GM19099 (cell line): ENCODE results near the gene MRPS10.

Source experiments
- POLR2A ChIP-seq: IDR thresholded peaks from 3 replicates; pipeline ENCODE4 v1.6.1; 2011; ENCODE audit warnings: low read depth; ENCODE audit not compliant: insufficient read length; ENCODE audit errors: extremely low read depth

The MRPS10 gene

GRCh38 chr6:42217519-42218367 lies at the start of gene MRPS10:
Gene MRPS10 (minus strand): TSS chr6:42217861. CDS start chr6:42217849, 12 bp downstream.
- TF ChIP-seq POLR2A = peak; percentile 93

GRCh38 chr6:42266538-42266937 lies 48.9 kb upstream of the MRPS10 start:
- TF ChIP-seq POLR2A = no peak

GRCh38 chr6:42264852-42265390 lies 47.3 kb upstream of the MRPS10 start:
- no peak for TF ChIP-seq POLR2A

DNA sequence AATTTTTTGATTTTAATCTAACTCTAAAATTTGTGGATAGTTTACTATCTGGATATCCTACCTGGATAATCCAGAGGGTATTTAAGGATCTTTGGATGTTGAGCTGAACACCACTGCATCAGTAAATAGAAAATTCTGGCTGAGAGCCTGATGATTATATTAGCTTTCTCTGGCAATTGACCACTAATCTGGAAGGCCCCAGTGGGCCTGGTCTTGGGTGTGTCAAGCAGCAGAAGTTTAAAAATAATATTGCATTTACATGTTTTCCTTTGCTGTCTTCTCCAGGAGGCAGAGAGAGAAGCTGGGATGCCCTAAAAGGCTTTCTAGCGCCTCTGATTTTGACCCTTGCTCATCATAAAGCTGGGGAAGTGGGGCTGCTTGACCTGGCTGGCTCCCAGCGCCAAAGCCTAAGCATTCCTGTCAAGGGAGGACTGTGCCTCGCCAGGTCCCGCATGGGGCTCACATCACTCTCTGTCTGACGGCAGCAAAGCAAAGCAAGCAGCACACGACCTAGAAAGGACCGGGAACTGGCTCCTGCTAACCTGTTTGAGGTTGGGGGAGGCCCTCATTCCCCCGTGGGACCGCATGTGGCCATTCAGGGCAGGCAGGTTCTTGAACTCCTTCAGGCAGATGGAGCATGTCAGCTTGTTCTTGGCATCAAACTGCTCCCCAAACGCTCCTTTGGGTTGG lies 46.6 kb upstream of the MRPS10 start:
- no peak for TF ChIP-seq POLR2A

- no peak for TF ChIP-seq POLR2A
These were observed 45.6 kb upstream of the MRPS10 start for GRCh38 chr6:42263165-42263728.

DNA sequence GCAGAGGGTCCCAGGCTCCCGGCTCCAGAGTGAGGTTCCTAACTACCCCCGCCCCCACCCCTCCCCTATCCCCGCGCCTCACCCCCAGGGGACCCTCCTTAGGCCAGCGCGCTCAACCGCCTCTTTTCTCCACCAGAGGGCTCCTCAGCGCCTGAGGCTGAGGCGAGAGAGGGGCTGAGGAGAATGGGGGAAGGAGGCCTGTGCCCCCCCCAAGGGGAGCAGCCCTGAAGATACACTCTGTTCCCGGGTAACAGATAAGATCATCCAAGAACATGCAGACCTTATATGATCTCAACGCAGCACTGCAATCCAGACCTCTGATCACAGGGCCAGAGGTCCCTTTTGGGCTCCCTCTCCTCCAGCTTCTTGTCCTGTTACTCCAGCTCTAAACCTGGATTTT lies 43.3 kb upstream of the MRPS10 start:
- TF ChIP-seq POLR2A = no peak

GRCh38 chr6:42260396-42260888 lies 42.8 kb upstream of the MRPS10 start:
- TF ChIP-seq POLR2A = no peak

DNA sequence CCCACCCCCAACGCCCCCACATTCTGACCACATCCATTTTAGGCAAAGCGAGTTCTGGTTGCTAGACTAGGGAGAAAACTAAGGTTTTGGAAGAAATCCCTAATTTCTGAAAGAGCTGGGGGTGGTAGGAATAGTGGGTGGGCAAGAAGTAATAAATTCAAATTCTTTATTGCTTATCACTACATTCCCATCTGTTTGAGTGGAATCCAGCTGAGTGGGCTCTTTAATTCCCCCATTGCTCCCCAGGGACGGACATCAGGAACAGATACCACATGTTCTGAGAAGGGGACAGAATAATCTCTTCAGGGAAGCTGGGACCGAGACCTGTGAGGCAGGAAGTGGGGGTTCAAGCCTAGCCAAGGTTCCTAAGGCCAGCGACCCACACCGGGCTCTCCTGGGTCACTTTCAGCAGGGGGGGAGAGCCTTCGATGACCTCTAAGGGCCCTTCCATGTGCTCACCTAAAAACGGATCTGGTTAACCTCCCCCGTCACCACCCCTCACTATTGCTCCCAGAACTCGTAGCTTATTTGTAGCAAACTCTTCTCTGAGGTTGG lies 42.3 kb upstream of the MRPS10 start:
- no peak for TF ChIP-seq POLR2A

DNA sequence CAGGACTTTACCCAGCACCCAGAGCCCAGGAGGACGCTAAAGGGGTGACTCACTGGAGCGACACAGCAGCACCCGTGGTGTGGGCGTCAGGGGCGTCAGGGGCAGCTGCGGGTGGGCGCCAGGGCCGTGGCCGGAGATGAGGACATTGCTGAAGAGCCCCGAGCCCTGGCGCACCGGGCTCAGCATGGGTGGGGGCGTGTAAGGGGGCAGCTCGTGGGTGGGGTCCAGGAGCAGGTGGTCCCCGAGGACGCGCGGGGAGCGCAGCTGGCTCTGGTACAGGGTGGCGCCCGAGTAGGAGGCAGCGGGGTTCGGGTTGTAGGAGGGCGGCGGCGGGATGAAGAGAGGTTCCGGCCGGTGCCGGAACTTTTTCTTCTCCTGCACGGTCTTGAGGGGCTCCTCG lies 41.6 kb upstream of the MRPS10 start:
- TF ChIP-seq POLR2A = no peak

GRCh38 chr6:42257614-42258013 lies 40.0 kb upstream of the MRPS10 start:
- TF ChIP-seq POLR2A = no peak

- no peak for TF ChIP-seq POLR2A
These were observed 39.4 kb upstream of the MRPS10 start for GRCh38 chr6:42257063-42257462.

DNA sequence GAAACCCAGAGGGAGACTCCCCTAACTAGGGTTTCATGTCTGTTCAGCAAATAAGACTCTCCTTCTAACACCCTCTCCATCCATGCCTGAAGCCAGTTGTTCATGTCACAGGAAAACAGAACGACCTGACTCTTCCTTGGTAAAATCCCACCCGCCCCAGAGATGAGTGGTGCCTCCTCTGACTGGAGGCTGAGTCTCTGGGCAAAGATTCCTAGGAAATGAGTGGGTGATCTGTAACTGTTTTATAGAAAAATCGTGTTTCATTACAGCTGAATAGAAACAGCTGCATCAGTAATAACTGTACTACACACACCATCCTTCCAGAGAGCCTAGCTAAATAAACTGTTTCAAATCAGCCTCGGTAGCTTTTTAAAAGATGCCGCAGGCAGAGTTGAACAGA lies 37.4 kb upstream of the MRPS10 start:
- no peak for TF ChIP-seq POLR2A

DNA sequence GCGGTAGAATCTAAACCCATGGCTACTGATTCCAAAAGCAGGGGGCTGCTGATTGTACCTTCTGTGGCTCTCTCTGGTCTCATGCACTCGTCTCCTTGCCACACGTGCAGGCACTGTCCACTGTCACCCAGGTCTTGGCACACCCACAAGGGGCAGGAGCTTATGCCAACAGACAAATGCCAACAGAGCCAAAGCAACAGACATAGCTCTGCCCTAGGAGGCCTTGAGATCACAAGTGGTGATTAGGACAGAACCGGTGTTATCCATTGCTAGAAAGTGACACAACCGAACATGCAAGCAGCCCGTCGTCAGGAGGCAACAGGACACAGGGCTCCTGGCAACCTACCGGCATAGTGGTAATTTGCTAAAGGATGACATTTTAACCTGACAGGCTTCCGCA lies 36.8 kb upstream of the MRPS10 start:
- no peak for TF ChIP-seq POLR2A

DNA sequence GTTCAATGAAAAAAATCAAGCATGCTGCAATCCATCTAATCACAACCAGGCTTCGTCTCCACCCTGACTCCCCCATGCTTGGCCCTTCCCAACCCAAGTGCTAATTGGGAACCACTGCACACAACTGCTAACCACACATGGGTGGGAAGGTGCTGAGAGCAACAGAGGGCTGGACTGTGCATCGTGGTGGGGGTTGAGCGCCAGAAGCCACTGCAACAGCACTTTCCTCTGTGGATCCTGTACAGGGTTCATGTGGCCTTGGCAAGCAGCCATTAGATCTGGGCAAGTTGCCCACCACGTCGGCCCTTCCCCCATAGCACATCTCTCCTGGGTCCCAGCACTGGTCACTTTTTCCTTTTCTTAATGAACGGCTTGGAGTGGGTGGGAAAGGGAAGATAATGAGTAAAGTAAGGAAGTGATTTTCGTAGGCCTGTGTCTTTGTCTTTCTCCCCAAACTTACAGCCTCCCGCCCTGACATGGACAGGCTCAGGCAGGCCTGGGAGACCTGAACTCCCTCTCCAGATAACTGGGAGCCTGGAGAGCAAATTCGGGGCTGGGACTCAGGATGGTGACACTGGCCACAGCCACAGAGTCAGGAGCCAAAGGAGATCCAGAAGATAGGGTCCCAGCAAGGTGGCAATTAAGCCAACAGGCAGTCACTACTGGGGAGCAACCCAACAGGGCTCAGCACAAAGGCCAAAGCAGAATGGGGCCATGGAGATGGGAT lies 34.4 kb upstream of the MRPS10 start:
- TF ChIP-seq POLR2A = no peak
